Amniotic epithelial cell (primary cell): ENCODE measurements around the gene NAA35.
"Not testable (repeated sequence)": the region's sequence is repeated elsewhere in the genome, so short reads cannot be mapped to it uniquely, and the experiment has no call there.

Experiments
- DNase-seq: peaks from one replicate; pipeline ENCODE4 v3.0.0-alpha.2; 2010; ENCODE audit warnings: low read depth

NAA35 gene

DNA sequence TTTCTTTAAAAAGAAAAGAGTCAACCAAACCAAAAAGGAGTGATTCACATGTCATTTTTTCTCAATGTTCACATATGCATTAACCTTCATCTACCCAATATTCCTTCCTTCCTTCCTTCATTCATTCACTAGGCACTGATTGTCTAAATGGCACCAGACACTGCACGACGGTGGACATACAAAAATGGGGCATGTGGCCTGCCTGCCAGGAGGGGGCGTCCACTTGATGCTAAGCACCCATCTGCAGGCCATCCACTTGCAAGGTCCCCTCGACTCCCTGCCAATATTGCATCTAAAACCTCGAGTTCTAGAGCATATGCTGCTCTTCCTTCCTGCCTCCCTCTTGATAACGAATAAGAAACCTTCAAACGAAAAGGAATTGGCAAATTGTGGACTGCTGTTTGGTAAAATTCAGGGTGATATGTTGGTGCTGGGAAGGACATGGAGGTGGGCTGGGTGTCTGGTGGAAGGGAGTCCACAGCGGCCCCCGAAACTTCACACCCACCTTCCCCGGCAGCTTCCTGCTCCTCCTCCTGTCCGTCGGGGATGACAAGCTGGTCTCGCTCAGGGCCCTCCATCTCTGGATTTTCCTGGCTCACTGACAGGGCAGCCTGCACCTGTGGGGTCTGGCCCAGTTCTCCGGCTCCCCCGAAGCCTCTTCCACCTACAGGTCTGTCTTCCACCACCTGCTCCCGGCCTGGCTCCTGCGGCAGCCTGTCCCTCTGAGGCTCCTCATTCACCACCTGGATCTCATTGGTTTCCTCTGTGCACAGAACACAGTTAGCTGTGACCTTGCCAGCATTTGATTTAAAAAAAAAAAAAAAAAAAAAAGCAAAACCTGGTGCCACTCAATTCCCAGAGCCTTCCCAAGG is 94.2 kb downstream of the NAA35 start:
- peak; percentile 53 for DNase-seq

DNA sequence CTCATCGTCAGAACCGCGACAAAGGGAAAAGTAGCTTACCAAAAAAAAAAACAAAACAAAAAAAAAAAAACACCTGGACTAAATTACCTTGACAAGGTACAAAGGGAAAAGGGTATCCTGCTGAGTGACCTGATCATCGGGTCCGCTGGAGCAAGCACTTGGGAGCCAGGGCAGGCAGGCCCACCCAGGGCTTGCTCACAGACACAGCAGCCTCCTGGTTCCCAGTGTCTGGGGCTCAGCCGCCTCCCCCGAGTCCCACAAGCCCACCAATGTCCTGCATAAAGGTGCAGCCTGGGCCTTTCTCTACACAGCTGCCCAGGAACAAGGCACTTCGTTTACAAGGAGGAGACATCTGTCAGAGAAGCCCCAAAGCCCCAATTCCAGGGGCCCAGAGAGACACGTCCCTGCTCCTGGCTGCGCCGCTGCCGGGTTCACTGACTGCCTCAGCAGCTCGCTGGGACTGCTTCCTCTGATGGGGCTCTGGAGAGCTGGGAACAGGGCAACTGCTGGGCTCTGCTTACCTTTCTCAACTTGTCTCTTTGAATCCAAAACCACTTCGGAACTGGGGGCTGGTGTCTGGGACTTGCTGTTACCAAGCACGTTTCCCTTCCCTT is 95.0 kb downstream of the NAA35 start:
- no peak for DNase-seq

DNA sequence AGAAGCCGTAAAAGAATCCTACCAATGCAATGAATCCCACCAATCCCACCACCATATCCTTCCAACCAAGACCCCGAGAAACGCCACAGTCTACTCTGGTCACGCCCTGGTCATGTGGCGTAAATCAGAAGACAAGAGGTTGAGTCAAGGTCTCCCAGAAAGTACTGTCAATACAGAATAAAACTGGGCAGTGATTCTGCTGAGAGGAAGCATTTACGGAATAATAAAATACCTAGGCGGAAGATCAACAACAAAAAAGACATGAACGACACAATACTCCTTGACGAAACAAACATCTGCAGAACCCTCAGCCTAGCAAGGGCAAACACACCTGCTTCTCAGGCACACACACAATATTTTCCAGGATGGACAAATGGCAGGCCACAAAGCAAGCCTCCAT is 95.6 kb downstream of the NAA35 start:
- no peak for DNase-seq

DNA sequence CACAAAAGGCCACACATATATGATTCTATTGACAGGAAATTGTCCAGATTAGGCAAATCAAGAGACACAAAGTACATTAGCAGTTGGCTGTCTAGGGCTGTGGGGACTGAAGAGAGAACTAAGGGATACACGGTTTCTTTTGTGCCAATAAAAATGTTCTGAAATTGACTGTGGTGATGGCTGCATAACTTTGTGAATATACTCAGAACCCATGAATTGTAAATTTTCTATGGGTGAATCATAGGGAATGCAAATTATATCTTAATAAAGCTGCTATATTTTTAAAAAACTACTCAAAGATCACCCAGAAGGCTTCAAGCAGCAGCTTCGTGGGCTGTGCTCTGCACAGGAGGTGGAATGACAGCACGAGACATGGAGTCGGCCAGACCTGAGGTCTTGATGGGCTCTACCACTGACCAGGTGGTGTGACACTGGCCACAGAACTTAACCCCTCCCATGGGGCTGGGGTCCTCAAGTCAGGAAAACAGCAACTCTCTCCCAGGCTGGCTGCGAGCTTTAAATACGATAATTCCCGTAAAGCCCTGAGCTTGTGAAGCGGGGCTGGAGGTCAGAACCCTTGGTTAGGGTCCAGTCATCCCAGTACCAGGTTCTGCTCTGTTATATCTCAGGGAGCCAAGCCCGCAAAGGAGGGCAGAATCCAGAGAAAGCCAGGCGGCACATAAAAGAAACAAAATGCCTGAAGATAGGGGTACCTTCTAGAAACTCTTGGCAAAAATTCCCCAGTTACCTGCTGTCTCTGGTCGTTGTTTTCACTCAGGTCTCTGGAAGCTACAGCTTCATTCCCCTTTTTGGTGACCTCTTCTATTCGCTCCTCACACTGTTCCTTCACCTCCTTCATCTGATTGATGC is 99.3 kb downstream of the NAA35 start:
- no peak for DNase-seq

DNA sequence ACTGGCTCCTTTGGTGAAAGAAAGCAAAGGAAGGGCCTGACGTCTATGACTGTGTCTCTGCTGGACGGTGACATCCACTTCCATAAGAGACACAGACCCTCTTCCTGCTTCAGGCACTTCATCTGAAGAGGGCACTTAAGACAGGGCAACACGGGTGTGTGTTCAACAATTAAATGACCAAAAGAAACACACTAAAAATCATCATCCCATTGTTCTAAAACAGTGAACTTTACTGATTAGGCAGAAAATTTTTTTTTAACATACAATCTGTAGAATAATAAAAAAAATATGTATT is 99.9 kb downstream of the NAA35 start:
- DNase-seq = no peak

DNA sequence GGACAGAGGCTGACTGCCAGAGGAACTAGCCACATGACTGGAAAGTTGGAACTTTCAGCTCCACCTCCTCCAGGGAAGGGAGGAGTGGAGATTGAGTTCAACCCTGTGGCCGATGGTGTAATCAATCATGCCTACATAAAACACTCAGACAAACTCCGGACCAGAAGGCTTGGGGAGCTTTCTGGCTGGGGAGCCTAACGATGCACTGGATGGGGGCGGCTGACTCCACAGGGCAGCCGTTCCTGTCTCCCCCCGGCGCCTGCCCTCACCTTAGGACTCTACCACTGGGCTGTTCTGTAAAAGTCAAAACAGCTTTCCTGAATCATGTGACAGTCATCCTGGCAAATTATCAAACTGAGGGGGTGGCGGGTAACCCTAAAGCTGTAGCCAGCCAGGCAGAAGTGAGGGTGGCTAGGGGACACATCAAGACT is 100.4 kb downstream of the NAA35 start:
- DNase-seq = peak; percentile 74

DNA sequence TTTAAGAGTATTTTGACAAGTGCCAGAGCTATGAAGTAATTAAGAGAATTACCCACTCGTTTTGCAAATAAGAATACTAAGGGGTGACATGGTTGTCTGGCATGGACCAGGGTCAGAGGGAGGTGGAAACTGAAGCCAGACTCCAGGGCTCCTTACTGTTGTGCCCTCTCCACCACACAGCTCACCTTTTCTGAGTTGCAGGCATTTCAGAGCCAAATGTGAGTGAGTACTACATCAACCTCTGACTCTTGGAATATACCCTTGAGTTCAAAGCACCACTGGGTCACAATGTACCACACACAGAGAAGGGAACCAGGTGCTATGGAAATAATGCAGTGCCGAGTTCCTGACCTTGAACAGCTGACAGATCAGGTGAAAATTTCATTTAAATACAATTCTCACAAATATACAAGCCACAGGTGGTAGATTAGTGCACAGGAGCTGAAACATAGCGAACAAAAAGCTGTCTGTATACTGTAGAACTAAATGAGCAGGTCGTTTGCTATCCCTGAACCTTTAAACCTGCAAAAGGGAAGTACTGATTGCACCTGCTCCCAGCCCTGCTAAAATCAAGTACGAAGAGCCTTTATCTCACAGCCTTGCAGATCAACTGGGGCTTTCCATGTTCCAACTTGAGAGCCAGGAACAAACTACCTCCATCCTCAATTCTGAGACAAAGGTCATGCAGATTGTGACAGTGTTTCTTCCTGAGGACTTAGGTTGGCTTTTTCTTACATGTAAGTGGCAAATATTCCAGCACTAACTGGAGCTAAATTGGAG is 101.4 kb downstream of the NAA35 start:
- no peak for DNase-seq

DNA sequence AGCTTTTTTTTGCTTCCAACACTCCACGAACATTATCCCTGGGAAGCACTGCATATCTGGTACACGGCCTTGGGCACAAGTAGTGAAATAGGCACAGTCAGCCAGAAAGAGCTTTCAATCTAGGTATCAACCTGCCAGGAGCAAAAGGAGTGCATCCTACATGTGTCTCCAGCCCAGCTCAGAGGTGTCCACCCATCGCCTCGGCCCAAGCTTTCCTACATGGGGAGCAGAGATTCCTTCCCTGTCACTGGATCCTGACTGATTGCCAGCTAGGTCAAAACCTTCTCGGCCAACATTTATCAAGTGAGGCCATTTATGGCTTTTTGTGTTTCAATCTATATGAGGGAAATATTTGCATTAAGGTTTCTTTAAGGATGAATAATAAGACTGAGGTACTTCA is 102.6 kb downstream of the NAA35 start:
- DNase-seq = no peak

DNA sequence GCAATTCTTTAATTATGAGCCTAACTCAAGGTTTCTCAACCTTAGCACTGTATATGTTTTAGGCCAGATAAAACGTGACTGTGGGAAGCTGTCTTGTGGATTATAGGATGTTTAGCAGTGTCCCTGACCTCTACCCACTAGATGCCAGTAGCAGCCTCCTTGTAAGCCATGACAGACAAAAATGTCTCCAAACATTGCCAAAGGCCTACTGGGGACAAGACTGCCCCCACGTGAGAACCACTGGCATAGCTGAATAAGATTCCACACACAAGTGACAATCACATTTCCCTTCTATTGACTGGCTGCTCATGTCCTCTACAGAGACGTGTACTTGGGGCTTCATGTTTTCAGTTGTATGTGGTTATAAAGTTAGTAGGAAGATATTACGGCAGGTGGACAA is 103.1 kb downstream of the NAA35 start:
- no peak for DNase-seq

DNA sequence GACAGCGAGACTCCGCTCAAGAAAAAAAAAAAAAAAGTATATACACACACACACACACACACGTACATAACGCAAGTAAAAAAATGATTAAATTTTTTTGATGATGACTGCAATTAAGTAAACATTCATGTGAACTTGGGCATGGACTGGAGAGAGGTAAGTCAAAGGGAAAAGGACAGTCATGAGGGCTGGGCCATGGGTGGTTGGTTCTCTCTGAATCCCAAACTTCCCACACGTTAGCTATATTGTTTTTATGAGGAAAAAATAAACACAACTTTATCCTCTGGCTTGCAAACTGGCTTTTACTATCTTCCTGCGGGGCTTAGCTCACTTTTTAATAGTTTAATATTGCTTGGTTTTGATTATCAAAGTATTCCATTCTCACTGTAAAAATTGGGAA is 104.7 kb downstream of the NAA35 start:
- DNase-seq = no peak

DNA sequence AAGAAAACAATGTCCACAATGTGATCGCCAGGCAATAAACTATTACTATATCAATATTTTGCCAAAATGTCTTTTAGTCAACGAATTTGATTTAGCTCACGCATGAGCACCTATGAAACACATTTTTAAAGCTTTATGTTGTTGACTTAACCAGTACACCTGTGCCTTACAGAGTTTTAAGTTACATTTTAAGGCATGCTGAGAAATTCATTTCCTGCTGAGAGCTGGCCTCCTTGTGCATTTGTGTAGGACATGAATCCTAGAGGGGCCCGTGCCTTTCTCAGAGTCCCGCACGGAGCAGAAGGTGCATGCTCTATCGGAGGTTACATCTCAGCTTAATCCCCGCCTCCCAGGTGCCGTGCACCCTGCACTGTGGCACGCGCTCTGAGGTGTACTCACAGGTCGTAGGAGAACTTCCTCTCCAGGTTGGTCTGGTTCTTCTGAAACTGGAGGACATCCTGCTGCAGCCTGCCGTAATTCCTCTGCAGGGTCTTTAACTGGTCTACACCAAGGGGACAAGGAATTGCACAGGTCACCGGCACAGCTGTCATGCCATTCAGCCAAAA is 105.2 kb downstream of the NAA35 start:
- no peak for DNase-seq

DNA sequence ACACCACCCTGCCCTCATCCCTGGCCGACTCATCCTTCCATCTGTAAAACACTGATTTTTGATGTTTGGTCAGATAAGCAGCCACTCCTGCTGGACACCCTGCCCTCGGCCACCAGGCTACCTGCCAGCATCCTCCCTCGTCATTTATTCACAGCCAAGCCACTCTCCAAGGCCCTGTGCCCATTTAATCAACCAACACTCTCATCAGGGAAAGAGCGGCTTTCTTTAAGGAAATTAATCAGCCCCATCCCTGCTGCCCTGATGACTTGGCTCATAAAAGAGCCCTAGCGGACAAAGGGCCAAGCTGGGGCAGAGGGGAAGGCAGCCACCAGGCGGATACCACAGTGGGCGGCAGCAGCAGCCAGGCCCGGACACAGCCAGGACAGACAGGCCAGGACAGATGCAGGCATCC is 106.0 kb downstream of the NAA35 start:
- no peak for DNase-seq

DNA sequence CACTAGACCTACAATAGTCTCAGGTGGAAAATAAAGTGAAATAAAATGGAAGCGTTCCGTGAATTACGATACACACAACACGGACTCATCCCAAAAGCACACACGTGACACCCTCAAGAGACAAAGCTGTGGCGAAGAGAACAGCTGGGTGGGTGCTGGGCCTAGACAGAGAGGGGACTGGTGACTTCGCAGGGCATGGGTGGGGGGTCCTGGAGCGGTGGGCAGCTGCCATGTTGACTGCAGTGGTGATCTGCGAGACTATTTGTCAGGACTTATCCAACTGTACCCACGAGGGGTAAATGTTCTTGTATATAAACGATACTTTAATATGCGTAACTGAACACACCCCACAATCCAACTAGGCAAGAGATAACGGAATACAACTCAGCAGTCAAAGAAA is 106.4 kb downstream of the NAA35 start:
- no peak for DNase-seq

DNA sequence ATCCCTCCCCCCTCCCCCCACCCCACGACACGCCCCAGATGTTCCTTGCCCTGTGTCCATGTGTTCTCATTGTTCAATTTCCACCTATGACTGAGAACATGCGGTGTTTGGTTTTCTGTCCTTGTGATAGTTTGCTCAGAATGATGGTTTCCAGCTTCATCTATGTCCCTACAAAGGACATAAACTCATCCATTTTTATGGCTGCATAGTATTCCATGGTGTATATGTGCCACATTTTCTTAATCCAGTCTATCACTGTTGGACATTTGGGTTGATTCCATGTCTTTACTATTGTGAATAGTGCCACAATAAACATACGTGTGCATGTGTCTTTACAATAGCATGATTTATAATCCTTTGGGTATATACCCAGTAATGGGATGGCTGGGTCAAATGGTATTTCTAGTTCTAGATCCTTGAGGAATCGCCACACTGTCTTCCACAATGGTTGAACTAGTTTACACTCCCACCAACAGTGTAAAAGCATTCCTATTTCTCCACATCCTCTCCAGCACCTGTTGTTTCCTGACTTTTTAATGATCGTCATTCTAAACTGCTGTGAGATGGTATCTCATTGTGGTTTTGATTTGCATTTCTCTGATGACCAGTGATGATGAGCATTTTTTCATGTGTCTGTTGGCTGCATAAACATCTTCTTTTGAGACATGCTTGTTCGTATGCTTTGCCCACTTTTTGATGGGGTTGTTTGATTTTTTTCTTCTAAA is 107.2 kb downstream of the NAA35 start:
- not testable (repeated sequence) for DNase-seq

DNA sequence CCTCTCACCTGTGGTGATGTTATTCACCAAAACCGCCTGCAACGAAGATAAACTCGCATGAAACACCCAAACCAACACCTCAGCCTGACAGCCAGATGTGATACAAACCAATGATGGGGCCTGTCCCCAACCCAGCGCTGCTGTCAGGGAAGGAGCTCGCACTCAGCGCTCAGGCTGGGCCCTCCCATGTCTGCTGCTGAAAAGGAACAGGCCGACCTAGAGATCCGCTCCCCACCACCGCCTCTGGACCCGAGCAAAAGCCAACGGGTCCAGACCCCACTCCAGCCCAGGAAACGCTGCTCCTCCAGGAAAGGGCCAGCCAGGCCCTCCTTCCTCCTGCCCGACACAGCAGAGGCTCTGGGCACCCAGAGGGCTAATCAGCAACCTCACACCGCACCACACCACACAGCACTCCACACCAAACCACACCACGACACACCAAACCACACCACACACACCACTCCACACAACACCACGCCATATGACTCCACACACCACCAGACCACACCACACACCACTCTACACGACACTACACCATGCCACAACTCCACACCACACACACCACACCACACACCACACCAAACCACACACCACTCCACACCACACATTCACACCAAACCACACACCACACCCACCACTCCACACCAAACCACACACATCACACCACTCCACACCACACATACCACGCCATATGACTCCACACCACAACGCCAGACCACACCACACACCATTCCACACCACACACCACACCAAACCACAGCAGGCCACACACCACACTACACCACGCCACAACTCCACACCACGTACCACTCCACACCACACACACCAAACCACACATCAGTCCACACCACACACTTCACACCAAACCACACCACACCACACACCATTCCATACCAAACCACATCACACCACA is 111.9 kb downstream of the NAA35 start:
- DNase-seq = no peak

DNA sequence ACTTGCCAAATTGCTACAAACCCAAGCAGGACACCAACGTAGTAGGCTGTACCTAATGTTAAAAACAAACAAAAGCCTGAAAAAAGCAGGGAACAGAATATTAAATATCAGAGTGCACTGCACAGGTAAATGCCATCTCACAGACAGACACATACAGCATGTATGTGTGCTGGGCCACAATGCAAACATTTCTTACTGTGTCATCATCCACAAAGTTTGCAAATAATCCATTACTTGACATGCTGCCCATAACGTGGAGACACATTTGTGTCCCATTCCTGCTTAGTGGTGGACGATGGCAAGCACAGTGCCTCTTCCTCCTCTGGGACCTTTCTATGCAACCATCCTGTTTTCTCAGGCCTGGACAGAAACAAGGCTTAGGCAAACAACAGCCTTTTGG is 113.7 kb downstream of the NAA35 start:
- no peak for DNase-seq

DNA sequence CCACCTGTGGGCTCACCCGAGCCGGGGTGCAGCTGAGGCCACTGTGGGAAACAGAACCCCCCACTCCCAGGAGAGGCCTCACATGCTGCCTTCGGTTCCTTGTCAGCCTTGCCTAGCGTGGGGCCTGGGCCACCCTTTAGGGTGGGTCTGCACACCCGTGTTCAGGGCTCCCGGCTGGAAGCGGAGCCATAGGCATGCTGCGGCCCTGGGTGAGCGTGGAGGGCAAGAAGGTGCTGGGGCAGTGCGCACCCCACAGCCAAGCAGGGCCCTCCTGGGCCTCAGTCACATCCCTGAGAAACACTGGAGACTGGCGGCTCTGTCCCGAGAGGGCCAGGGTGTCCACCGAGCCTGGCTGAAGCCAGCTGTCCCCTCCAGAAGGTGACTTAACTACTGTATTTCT is 116.5 kb downstream of the NAA35 start:
- no peak for DNase-seq

DNA sequence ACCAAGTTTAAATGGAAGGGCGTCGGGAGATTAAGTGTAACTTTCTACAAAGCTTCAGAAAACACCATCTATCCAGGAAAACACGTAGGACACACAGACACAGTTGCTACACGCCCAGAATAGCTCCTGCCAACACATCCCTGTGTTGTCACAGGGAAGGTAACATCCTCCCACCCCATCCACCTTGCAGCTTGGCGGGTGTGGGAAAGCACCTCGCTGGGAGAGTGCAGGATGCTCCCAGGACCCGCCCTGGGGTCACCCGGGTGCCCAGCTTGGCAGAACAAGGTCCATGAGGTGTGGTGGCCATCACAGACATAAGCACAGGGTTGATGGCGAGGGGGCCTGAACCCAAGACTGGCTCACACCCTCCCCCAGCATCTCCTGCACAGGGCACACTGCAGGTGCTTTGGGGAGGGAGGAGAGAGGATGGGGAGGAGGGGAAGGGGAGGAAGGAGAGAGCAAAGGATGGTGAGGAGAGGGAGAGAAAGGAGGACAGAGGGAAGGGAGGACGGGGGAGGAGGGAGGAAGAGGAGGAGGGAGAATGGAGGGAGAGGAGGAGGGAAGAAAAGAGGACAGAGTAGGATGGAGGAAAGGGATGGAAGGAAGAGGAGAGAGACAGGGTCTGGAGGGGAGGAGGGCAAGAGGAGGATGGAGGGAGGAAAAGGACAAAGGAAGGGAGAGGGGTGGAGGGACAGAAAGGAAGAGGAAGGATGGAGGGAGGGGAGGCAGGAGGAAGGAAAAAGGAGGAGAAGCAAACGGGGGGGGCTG is 121.2 kb downstream of the NAA35 start:
- no peak for DNase-seq
